AG04449 (cell line): ENCODE data around the gene ALOX5AP.

Source experiments
- CTCF ChIA-PET: fragments of 350-600 bp; formaldehyde crosslinking; extraction: SDS; loops from one replicate; lab custom pipeline; 2021; ENCODE audit warnings: antibody characterized with exemption; lab: Yijun Ruan, JAX
- POLR2A ChIA-PET: fragments of 400-600, 350-600 bp; formaldehyde crosslinking; extraction: SDS; loops from one replicate; lab custom pipeline; 2020; ENCODE audit warnings: antibody characterized with exemption, inconsistent platforms; lab: Yijun Ruan, JAX
- DNase-seq: peaks from one replicate; pipeline ENCODE4 v3.0.0-alpha.2; 2010; ENCODE audit warnings: low read depth, low spot score
- H3K4me3 ChIP-seq: 2 replicates; pipeline ENCODE4 v1.5.1; 2011; ENCODE audit warnings: low read depth, mild to moderate bottlenecking, control low read depth, low read length
- CTCF ChIP-seq: IDR thresholded peaks from one replicate; pipeline ENCODE4 v1.5.1; 2011; ENCODE audit warnings: mild to moderate bottlenecking, moderate library complexity, low read length, control low read depth, inconsistent platforms; ENCODE audit not compliant: insufficient read depth; ENCODE audit errors: missing control alignments

ALOX5AP gene

GRCh38 chr13:30724778-30725177, 10.6 kb upstream of the ALOX5AP start:
- CTCF ChIA-PET, result no interaction called here
- DNase-seq, result no peak
- H3K4me3 ChIP-seq, result no peak overlapping the region
- POLR2A ChIA-PET, result no interaction called here
- TF ChIP-seq CTCF, result no peak

GRCh38 chr13:30725326-30726085, 9.8 kb upstream of the ALOX5AP start:
- CTCF ChIA-PET, result no interaction called here
- H3K4me3 ChIP-seq, result no peak overlapping the region
- DNase-seq, result no peak
- POLR2A ChIA-PET, result no interaction called here
- TF ChIP-seq CTCF, result no peak

GRCh38 chr13:30726192-30726591, 9.2 kb upstream of the ALOX5AP start:
- DNase-seq, result no peak
- ChIA-PET POLR2A (no interaction called here), CTCF (no interaction called here)
- H3K4me3 ChIP-seq, result no peak overlapping the region
- TF ChIP-seq CTCF, result no peak

- ChIA-PET POLR2A (no interaction called here), CTCF (no interaction called here)
- DNase-seq, result no peak
- no peak for TF ChIP-seq CTCF
- no peak overlapping the region for H3K4me3 ChIP-seq
Observed at GRCh38 chr13:30727491-30728355, 7.6 kb upstream of the ALOX5AP start.

GRCh38 chr13:30729801-30730200, 5.5 kb upstream of the ALOX5AP start:
- TF ChIP-seq CTCF, result no peak
- no peak overlapping the region for H3K4me3 ChIP-seq
- ChIA-PET CTCF (interaction anchor here (1.4 kb wide), 1 partner anchor 63 kb away, joined by 4 read pairs; no protein-coding TSS in a partner anchor), POLR2A (no interaction called here)
- DNase-seq, result no peak

GRCh38 chr13:30730526-30730925, 4.8 kb upstream of the ALOX5AP start:
- ChIA-PET POLR2A (no interaction called here), CTCF (no interaction called here)
- TF ChIP-seq CTCF, result no peak
- no peak overlapping the region for H3K4me3 ChIP-seq
- no peak for DNase-seq
